Caco-2 (cell line): Measurements from ENCODE around the gene NOS1AP. TPM values are rescaled to one million over a fixed set of nuclear protein-coding genes. Genes with fewer than 3 reads are reported as not detected.

Experiments
- BruUV-seq: library from RNA; stranded (reverse); fragments of 400-500 nt; replicated peaks from 2 replicates; lab custom pipeline; 2021; lab: Mats Ljungman, UMichigan
- CTCF ChIA-PET: fragments of 300-600 bp; sonication (Branson Sonifier 250); formaldehyde crosslinking; loops from one replicate; lab custom pipeline; 2022; ENCODE audit warnings: antibody characterized with exemption; lab: Charles Lee
- POLR2A ChIA-PET: fragments of 300-600 bp; sonication (Branson Sonifier 250); formaldehyde crosslinking; loops from one replicate; lab custom pipeline; 2022; ENCODE audit warnings: antibody characterized with exemption; lab: Charles Lee
- DNase-seq, 2 experiments: peaks; one replicate each; pipeline versions ENCODE4 v3.0.0 to v3.0.0-alpha.2; 2020 to 2022
- H3K27me3 ChIP-seq: replicated peaks from 2 replicates; pipeline ENCODE4 v1.6.0; 2011; ENCODE audit warnings: low read length; ENCODE audit not compliant: control insufficient read depth, insufficient read depth
- H3K36me3 ChIP-seq: 2 replicates; pipeline ENCODE4 v1.5.1; 2011; ENCODE audit warnings: low read length; ENCODE audit not compliant: control insufficient read depth, insufficient read depth
- H3K4me1 ChIP-seq: fragments of 250-450 bp; sonication (Bioruptor Pico); 2 replicates; pipeline ENCODE4 v1.5.1; 2020; ENCODE audit warnings: mild to moderate bottlenecking
- H3K4me3 ChIP-seq: 2 replicates; pipeline ENCODE4 v1.5.1; 2011; ENCODE audit warnings: low read depth, mild to moderate bottlenecking, control low read depth, low read length
- H3K9me3 ChIP-seq: fragments of 250-450 bp; sonication (Bioruptor Pico); 2 replicates; pipeline ENCODE4 v1.5.1; 2020; ENCODE audit warnings: mild to moderate bottlenecking, moderate library complexity
- H3K27ac Mint-ChIP-seq: one replicate; pipeline ENCODE4 v1.8.0; 2022; ENCODE audit warnings: mixed read lengths; ENCODE audit not compliant: unreplicated experiment
- H3K27me3 Mint-ChIP-seq: one replicate; pipeline ENCODE4 v1.8.0; 2022; ENCODE audit warnings: mixed read lengths; ENCODE audit not compliant: insufficient read depth, unreplicated experiment
- H3K36me3 Mint-ChIP-seq: one replicate; pipeline ENCODE4 v1.8.0; 2022; ENCODE audit warnings: mild to moderate bottlenecking, mixed read lengths; ENCODE audit not compliant: insufficient read depth, unreplicated experiment
- H3K4me1 Mint-ChIP-seq: one replicate; pipeline ENCODE4 v1.8.0; 2022; ENCODE audit warnings: low read depth, mixed read lengths; ENCODE audit not compliant: unreplicated experiment
- H3K4me3 Mint-ChIP-seq: one replicate; pipeline ENCODE4 v1.8.0; 2022; ENCODE audit warnings: mild to moderate bottlenecking, moderate library complexity, mixed read lengths; ENCODE audit not compliant: unreplicated experiment
- H3K9me3 Mint-ChIP-seq: one replicate; pipeline ENCODE4 v1.8.0; 2022; ENCODE audit warnings: mixed read lengths; ENCODE audit not compliant: unreplicated experiment
- CTCF ChIP-seq, 2 experiments: fragments of 200-600 bp in 1 of 2; IDR thresholded peaks; 1 replicate in 1 of 2; 2 replicates in 1 of 2; pipeline versions ENCODE4 v1.5.1 to v1.8.0; 2011 to 2022; ENCODE audit warnings: antibody characterized with exemption in 1 of 2, control low read depth in 1 of 2, inconsistent platforms in 1 of 2, low read depth in 1 of 2, low read length in 1 of 2, mild to moderate bottlenecking in 1 of 2, moderate library complexity in 1 of 2; ENCODE audit not compliant: insufficient read depth in 1 of 2, severe bottlenecking in 1 of 2, unreplicated experiment in 1 of 2
- intact Hi-C: fragments of 100-400 bp; cut with micrococcal nuclease; formaldehyde crosslinking; loops from one replicate; pipeline ENCODE4 v1.10.0; 2022; ENCODE audit not compliant: unreplicated experiment
- total RNA-seq: library from RNA; stranded (reverse); gene quantifications from 2 replicates; pipeline ENCODE4 v1.2.3, GENCODE V29; 2022

The NOS1AP gene
- total RNA-seq, 1 experiment from 2014 or later: 5.5 TPM

DNA sequence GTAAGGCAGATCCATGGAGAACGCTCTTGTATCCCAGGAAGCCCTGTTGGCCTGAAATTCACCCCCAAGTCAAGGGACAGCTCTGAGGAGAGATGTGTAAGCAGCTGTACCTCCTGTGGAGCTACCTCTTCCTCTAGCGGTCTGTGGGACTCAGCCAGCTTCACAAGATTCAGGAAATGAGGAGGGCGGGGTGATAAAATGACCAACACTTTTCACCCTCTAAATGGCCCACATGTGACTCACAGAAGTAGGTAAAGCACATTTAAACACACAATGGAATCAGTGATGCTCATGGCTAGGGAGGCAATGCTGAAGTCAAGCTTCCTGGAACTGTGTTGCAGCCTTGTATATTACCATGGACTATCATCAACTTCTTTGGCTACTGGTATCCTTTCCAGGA, 342.5 kb downstream of the NOS1AP start, which contains the start of gene SH2D1B:
Gene SH2D1B, minus strand, starts transcription at position 135 of the 400 bp plus-strand sequence. Its CDS starts 120 bp downstream, at position 15.
- intact Hi-C loops: no loop called here
- H3K27me3 Mint-ChIP-seq: no peaks in the 10 kb centered on the region
- no peak within 1 kb of the TSS for H3K4me3 ChIP-seq
- H3K4me1 ChIP-seq: no peaks in the 10 kb centered on the region
- no peak within 1 kb of the TSS for H3K4me3 Mint-ChIP-seq
- no TSS peak for BruUV-seq
- no peaks in the 10 kb centered on the region for H3K9me3 Mint-ChIP-seq
- no peak within 1 kb of the TSS for H3K27ac Mint-ChIP-seq
- POLR2A ChIA-PET: no interaction called here
- H3K36me3 ChIP-seq: no peaks in the 10 kb centered on the region
- CTCF ChIA-PET: no interaction called here
- no peak for DNase-seq
- H3K9me3 ChIP-seq: no peaks in the 10 kb centered on the region
- no peaks in the 10 kb centered on the region for H3K27me3 ChIP-seq
- peaks cover 10% of the 10 kb centered on the region for H3K36me3 Mint-ChIP-seq
- H3K4me1 Mint-ChIP-seq: no peaks in the 10 kb centered on the region
- TF ChIP-seq CTCF (IDR thresholded peaks at IDR 0.05; ENCODE audit: insufficient read depth in 1 of 2, low read depth in 1 of 2, low read length in 1 of 2, severe bottlenecking in 1 of 2, unreplicated experiment in 1 of 2): no peak

DNA sequence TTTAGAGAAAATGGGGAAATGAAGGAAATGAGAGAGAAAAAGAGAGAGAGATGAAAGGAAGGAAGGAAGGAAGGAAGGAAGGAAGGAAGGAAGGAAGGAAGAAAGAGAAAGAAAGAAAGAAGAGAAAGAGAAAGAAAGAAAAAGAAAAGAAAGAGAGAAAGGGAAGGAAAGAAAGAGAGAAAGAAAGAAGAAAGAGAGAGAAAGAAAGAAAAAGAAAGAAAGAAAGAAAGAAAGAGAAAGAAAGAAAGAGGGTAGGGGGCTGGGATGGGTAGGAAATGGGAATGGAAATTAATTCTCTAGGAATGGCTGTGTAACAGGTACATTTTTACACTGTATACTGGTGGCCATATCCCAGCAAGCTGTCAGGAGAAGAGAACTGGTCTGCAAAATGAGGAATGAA, 346.7 kb downstream of the NOS1AP start:
- no TSS peak for BruUV-seq
- DNase-seq: no peak
- Mint-ChIP-seq H3K4me1 (no peaks in the 10 kb centered on the region), H3K27ac (no peak overlapping the region), H3K4me3 (no peak overlapping the region), H3K9me3 (no peaks in the 10 kb centered on the region), H3K27me3 (no peaks in the 10 kb centered on the region), H3K36me3 (no peaks in the 10 kb centered on the region)
- intact Hi-C loops: no loop called here
- H3K4me3 ChIP-seq: no peak overlapping the region
- POLR2A ChIA-PET: no interaction called here
- no peaks in the 10 kb centered on the region for H3K36me3 ChIP-seq
- CTCF ChIA-PET: no interaction called here
- no peak for TF ChIP-seq CTCF (IDR thresholded peaks at IDR 0.05; ENCODE audit: insufficient read depth in 1 of 2, low read depth in 1 of 2, low read length in 1 of 2, severe bottlenecking in 1 of 2, unreplicated experiment in 1 of 2)
- no peaks in the 10 kb centered on the region for H3K4me1 ChIP-seq
- no peaks in the 10 kb centered on the region for H3K9me3 ChIP-seq
- H3K27me3 ChIP-seq: no peaks in the 10 kb centered on the region

DNA sequence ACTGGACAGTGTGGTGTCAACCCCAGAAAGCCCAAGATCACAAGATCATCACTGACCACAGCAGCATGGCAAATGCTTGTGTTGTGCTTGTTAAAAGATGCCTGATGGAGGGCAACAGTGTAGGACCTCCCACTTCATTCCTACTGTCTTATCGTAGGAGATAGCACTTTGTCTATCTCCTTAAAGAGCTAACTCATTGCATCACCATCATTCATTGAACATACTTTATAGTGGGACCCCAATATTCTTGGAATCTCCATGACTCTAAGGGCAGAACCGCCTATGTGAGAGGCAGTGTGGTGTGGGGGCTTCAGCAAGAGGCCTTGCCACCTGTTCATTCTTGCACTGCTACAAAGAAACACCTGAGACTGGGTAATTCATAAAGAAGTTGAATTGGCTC, 347.4 kb downstream of the NOS1AP start:
- BruUV-seq: no TSS peak
- no peaks in the 10 kb centered on the region for H3K36me3 Mint-ChIP-seq
- no peak overlapping the region for H3K27ac Mint-ChIP-seq
- DNase-seq: no peak
- Histone ChIP-seq H3K4me3 (no peak overlapping the region), H3K27me3 (no peaks in the 10 kb centered on the region), H3K9me3 (no peaks in the 10 kb centered on the region), H3K36me3 (no peaks in the 10 kb centered on the region), H3K4me1 (no peaks in the 10 kb centered on the region)
- no peaks in the 10 kb centered on the region for H3K4me1 Mint-ChIP-seq
- peaks cover under 1% of the 10 kb centered on the region for H3K27me3 Mint-ChIP-seq
- POLR2A ChIA-PET: no interaction called here
- CTCF ChIA-PET: interaction anchor here (0.6 kb wide), 1 partner anchor 652 kb away, joined by 10 read pairs; no protein-coding TSS in a partner anchor
- TF ChIP-seq CTCF (IDR thresholded peaks at IDR 0.05; ENCODE audit: insufficient read depth in 1 of 2, low read depth in 1 of 2, low read length in 1 of 2, severe bottlenecking in 1 of 2, unreplicated experiment in 1 of 2): no peak
- H3K4me3 Mint-ChIP-seq: no peak overlapping the region
- intact Hi-C loops: no loop called here
- H3K9me3 Mint-ChIP-seq: no peaks in the 10 kb centered on the region
